COLO668 (cell line): ENCODE measurements around the gene EPB41.
"Not testable (repeated sequence)": the region's sequence is repeated elsewhere in the genome, so short reads cannot be mapped to it uniquely, and the experiment has no call there.

ENCODE experiments used
- DNase-seq: peaks from one replicate; lab custom pipeline; 2025; ENCODE audit not compliant: unreplicated experiment; lab: John Stamatoyannopoulos, UW

EPB41 gene

DNA sequence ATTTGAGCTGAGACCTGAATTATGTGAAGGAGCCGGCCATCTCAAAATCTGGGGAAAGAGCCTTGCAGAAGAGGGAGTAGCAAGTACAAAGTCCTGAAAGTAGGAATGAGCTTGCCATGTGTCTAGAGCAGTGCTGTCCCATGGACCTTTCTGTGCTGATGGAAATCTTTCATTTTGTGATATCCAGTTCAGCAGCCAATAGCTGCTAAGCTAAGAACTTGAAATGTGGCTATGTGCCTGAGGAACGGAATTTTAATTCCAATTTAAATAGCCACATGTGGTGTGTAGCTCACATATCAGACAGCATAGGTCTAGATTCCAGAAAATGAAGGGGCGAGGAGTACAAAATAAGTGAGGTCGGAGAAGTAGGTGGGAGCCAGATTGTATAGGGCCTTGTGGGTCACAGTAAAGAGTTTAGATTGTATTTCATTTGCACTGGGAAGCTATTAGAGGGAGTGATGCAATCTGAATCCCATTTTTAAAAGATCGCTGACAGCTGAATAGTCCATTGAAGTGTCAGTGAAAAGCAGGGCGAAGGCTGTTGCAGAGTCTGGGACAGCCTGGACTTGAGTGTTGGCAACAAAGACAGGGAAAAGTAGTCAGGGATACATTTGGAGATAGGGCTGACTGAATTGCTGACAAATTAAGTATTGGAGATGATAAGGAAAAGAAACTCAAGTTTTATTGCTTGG is 129.1 kb downstream of the EPB41 start:
- DNase-seq: no peak

DNA sequence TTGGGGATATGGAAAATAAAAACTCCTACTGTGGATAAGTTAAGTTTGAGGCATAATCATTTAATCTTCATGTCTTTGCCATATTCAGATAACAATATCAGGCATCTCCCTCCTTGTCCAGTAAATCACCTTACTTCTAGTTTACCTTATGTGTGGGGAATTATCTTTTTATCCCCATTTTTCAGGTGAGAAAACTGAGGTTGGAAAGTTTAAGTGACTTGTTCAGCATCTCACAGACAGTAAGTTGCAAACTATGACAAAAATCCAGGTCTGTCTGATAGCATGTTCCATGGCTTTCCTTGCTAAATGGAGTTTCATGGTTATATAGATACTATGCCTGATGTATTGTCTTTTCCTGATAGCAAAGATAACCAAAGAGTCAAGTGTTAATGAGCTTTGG is 129.6 kb downstream of the EPB41 start:
- DNase-seq: no peak

DNA sequence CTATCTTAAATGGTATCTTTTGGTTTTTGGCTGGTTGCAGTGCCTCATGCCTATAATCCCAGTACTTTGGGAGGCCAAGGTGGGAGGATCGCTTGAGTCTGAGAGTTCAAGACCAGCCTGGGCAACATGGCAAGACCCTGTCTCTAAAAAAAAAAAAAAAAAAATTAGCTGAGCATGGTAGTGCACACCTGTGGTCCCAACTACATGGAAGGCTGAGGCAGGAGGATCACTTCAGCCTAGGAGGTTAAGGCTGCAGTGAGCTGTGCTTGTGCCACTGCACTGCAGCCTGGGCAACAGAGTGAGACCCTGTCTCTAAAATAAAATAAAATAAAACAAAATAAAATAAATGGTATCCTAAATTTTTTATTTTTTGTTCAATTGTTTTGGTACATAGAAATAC is 131.3 kb downstream of the EPB41 start:
- not testable (repeated sequence) for DNase-seq

DNA sequence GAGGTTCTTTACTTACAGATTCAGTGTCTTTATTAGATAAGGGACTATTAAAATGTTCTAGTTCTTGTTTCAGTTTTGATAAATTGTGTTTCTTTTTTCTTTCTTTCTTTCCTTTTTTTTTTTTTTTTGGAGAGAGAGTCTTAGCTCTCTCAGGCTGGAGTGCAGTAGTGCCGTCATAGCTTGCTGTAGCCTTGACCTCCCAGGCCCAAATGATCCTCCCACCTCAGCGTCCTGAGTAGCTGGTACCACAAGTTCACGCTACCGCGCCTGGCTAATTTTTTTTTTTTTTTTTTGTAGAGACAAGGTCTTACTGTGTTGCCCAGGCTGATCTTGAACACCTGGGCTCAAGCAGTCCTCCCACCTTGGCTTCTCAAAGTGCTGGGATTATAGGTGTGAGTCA is 132.8 kb downstream of the EPB41 start:
- no peak for DNase-seq

DNA sequence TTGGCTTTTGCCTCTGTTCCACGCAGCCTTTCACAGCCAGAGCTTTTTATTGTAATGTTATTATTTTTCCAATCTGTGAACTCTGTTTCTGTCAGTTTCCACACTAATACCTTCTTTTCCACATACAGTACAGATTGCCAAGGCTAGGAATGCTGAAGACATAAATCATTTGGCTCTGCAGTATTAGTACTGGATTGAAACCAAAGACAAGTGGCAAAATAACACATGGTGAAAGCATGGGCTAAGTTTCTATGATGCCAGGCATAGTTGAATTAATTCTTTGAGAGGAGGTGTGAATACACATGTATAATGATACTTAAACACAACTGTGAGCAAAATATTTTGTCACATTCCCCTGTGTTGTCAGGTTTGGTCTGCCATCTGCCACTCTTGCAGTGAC is 135.8 kb downstream of the EPB41 start:
- DNase-seq: no peak

DNA sequence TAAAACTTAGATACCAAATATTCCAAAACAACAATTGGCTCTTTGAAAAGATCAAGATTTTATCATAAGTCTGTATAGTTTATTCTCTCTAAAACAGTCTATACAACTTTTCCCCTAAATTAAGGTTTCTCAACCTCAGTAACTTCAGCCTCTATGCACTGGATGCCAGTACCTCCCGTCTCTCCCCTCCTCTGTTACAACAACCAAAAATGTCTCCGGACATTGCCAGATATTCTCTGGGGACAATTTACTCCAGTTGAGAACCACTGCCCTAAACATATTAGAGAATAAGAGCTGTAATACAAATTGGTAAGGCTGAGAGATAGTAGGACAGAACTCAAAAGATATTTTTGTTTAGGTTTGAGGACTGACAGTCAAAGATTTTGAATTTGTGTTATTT is 137.7 kb downstream of the EPB41 start:
- DNase-seq: no peak

DNA sequence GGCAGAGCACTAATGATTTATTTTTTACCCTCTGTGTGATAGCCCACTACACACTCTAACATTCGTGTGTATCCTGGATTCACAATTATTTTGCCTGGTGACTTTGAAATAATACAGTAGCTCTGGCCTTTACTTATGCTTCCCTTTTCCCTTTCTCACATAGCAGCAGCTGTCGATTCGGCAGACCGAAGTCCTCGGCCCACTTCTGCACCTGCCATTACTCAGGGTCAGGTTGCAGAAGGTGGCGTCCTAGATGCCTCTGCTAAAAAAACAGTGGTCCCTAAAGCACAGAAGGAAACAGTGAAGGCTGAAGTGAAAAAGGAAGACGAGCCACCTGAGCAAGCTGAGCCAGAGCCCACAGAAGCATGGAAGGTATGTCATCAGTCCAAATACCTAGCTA is 138.6 kb downstream of the EPB41 start:
- DNase-seq: peak; percentile 66

DNA sequence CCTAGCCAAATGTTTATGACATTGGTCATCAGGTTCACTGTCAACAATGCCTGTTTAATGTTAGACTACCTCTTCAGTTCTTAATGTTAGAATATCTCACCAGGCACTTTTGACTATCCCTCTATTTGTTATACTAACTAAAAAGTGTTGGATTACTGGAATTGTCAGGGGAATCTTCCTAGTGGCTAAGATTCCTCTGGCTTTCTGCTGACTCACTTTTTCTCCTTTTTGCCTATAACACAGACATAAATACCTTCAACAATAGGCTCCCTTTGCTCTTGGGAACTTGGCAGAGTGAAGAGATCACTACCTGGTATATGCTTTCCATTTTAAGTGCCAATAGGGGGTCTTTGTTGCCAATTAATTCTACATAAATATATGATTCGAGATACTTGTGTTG is 140.8 kb downstream of the EPB41 start:
- no peak for DNase-seq

DNA sequence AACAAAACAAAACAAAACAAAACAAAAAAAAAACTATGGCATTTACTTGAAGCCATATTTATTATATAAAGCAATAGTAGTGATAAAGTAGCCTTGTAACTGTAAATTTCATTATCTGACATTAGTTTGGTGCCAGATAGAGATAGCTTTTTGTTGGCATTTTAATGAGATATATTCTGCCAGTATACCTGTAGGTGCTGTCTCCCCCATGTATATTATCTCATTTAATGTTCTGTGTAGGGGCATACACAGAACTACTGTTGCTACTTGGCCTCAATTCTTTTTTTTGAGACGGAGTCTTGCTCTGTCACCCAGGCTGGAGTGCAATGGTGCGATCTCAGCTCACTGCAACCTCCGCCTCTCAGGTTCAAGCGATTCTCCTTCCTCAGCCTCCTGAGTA is 141.9 kb downstream of the EPB41 start:
- DNase-seq: no peak

DNA sequence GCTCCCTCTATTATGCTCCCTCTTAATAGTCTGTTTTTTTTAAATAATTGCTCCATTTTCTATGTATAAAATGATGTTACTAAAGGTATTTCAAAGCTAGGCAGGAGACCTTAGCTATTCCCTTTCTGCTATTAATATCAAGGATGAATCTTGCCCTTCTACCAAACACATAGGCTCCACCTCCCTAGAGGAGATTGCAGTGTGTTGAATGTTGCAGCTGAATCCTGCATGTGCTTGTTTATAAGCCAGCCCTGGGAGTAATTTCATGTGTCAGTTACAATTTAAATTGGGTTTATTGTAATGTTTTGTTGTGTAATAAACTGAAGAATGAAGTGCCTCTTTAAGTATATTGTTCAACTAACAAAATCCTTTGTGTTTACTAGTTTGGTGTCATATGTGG is 143.3 kb downstream of the EPB41 start:
- no peak for DNase-seq

DNA sequence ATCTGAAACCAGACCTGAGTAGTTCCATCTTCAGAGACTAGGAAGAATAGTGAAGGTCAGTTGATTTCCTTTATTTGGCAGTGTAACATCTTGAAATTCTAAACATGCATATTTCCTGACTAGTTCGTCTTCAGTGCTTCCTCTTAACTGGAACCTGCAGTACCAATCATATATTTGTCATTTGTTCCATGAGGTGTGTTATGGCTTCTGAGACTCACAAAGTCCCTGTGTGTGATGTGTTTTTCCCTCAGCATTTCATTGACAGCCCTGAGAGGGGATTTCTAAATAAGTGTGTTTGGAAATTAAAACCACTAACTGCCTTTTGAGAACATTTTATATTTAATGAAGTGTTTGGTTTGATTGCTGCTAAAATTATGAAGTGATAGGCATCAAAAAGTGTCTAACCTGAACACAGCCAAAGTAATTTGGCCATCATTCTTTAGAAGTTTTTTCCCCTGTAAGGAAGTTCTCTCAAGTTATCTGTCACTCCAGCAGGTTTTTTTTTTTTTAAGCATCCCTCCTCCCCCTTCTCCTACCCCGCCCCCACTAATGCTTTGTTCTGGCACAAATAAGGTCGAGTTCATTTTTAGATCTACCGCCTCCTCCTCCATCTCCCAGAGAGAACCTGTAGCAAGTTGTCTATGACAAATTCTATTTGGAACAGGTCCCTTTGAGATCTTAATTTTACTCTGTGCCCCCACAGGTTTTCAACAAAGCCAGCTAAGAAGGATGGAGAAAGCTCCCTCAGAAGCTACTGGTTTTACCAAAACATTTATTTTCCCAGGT is 148.0 kb downstream of the EPB41 start:
- DNase-seq: no peak

DNA sequence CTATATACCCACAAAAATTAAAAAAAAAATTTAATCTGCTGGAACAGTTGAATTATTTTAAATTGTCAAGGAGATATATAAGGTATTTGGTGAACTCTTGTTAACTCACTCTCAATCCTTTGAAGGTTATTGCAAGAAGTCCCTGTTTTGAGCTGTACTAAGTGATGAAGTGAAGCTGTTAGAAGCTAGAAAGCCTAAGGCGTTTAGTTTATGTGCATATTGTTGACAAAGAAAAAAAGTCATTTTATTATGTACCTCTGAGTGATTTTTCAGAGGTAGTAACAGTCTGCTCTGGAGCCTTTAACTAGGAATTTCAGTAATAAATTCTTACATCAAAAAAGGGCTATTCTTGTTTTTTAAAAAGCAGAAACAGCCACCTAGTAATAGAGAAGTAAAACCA is 149.7 kb downstream of the EPB41 start:
- no peak for DNase-seq

DNA sequence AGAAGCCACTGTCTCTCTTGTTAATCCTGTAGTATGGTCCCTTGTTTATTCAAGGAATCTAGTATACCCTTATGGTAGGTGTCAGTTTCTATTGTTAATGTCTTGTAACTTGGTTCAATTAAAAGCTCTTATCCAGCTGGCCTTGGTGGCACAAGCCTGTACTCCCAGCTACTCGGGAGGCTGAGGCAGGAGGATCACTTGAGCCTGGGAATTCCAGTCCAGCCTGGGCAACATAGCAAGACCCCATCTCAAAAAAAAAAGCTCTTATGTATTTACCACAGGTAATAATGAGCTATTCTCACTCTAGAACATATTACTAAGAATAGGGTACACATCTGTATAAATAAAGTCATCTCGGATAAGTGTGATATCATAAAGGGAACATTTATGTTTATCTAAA is 162.8 kb downstream of the EPB41 start:
- no peak for DNase-seq

DNA sequence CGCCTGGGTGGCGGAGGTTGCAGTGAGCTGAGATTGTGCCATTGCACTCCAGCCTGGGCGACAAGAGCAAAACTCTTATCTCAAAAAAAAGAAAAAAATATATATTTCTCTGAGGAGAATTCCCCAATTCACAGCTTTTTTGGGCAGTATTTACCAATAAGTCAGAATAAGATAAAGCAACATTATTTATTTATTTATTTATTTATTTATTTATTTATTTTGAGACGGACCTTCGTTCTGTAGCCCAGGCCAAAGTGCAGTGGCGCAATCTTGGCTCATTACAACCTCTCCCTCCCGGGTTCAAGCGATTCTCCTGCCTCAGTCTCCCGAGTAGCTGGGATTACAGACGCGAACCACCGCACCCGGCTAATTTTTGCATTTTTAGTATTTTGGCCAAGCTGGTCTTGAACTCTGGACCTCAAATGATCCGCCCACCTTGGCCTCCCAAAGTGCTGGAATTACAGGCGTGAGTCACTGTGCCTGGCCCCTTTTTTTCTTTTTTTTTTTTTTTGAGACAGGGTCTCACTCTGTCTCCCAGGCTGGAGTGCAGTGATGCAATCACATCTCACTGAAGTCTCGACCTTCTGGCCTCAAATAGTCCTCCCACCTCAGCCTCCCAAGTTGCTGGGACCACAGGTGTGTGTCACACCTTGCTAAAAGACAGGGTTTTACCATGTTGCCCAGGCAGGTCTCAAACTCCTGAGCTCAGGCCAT is 165.7 kb downstream of the EPB41 start:
- DNase-seq: not testable (repeated sequence)

DNA sequence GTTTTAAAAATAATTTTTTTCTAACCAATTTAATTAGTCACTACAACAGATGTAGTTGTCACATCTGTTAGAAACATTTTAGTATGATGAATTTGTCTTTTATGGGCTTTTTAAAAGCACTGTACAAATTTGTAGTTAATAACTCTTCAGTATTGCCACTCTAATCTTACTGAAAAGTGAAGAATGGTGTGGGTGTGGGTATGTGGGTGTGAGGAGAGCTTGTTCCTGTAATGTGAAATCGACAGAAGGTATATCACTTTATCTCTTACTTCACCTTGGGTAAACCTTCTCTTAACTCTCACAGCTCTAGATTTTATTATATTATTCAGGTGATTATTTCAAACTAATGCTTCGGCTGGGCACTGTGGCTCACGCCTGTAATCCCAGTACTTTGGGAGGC is 166.8 kb downstream of the EPB41 start:
- DNase-seq: no peak

DNA sequence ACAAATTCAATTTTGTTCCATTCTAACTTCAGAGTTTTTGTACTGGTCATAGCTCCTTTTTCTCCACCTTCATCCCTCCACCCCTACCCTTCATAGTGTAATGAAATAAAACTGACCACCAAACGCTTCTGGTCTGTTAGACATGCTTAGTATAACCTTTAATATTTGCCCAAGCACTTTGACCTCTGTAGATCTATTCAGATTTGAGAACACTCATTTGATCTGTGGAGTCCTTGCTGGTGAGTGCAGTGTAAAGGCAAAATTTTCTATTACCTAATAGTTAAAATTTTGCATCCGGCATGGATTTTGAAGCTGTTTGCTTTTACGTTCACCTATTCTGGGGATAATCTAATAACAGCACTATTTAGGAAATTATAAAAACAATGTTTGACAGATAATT is 168.2 kb downstream of the EPB41 start:
- DNase-seq: no peak

DNA sequence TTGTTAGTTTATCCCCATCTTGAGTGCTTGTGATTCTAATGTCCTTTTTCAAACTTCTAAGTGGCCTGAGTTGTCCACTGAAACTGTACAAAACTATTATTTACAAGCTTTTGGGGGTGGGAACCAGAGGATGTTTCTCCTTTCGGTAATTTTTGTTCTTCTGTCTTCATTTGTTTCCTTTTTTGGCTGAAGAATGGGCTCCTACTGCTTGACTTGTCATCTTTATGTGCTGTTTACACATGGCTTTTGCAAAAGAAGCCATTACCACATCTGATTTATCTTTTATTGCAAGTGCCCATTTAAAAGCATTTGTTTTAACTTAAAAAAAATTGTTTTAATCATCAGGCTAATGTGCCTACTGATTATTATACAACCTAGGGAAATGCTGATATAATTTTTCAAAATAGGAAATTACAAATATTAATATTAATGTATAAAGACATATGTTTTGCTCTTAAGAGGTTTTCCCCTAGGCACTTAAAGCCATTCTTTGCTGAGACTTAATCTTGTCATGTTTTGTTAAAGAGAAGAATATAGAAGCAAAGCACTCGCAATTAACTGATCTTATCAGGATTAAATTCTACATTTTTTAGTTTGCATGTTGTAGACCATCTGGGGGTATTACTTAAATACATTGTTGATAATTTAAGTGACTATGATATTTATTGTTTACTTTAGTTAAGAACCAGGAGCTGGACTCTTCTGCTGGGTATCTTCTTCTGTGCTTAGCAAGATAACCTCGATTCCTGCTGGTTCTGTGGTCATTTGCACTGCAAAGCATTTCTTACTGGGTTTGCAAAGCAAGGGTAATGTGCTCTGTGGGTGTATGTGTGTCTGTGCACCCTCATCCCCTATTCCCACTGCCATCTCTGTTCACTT is 169.2 kb downstream of the EPB41 start:
- DNase-seq: no peak

DNA sequence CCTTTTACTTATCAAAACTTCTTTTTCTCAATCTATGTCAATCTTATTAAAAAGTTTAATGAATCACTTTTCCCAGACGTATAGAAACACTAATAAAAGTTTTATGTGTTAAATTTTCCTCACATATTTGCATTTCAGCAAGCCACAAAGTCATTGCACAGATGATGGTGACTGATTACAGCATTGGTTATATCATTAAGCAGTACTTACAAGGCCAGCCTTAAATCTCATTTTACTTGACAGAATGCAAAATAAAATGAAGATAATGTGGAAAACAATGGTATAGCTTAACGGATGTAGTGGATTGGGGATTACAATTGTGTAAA is 169.8 kb downstream of the EPB41 start:
- DNase-seq: no peak

DNA sequence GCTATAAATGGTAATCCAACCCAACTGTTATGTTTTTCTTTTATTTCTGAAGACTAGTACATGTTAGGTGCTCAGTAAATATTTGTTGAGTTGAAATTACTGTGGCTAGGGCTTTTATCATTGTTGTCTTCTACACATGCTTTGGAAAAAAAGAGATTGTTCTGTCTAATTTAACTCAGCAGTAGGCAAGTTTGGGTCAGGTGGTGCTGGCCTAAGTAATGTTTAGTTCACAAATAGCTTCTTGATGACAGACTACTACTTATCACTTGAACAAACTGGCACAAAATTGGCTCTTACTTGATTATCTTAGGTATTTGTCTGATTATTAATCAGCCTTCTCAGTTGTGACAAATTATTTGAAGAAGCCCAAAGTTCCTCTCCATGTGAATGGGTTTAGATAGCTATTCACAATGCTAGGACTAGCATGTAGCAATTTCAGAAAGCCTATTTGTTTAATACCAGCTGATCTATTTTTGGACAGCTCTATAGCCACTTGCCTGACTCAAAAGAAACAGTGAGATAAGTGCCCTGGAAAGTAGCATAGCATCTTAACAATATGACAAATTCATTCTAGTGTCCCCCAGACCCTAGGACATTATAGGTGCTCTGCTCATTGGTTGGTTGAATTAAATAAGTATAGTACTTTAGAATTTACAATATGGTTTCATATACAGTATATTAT is 176.7 kb downstream of the EPB41 start:
- DNase-seq: no peak

DNA sequence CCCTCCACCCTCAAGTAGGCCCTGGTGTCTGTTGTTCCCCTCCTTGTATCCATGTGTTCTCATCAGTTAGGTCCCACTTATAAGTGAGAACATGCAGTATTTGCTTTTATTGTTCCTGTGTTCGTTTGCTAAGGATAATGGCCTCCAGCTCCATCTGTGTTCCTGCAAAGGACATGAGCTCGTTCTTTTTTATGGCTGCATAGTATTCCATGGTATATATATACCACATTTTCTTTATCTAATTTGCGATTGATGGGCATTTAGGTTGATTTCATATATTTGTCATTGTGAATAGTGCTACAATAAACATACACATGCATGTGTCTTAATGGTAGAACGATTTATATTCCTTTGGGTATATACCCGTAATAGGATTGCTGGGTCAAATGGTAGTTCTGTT is 178.3 kb downstream of the EPB41 start:
- DNase-seq: not testable (repeated sequence)

DNA sequence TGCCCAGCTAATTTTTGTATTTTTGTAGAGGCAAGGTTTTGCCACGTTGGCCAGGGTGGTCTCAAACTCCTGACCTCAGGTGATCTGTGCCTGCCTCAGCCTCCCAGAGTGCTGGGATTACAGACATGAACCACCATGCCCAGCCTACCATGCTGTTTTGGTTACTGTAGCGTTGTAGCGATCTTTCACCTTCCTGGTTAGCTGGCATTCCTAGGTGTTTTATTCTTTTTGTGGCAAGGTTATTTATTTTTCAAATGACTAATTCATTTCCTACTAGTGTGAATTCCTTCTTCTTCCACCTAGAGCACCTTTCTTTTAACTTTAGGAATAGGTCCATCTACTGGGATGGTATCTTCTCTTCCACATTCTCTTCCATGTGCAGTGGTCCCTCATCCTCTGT is 180.1 kb downstream of the EPB41 start:
- DNase-seq: no peak
